DLD1 (cell line): Measurements from ENCODE around the gene R3HDM4.

ENCODE experiments used
- in situ Hi-C: cut with HindIII; loops from 2 replicates; pipeline ENCODE4 v1.10.0; 2017; ENCODE audit warnings: low sequenced_read_pairs

The R3HDM4 gene

DNA sequence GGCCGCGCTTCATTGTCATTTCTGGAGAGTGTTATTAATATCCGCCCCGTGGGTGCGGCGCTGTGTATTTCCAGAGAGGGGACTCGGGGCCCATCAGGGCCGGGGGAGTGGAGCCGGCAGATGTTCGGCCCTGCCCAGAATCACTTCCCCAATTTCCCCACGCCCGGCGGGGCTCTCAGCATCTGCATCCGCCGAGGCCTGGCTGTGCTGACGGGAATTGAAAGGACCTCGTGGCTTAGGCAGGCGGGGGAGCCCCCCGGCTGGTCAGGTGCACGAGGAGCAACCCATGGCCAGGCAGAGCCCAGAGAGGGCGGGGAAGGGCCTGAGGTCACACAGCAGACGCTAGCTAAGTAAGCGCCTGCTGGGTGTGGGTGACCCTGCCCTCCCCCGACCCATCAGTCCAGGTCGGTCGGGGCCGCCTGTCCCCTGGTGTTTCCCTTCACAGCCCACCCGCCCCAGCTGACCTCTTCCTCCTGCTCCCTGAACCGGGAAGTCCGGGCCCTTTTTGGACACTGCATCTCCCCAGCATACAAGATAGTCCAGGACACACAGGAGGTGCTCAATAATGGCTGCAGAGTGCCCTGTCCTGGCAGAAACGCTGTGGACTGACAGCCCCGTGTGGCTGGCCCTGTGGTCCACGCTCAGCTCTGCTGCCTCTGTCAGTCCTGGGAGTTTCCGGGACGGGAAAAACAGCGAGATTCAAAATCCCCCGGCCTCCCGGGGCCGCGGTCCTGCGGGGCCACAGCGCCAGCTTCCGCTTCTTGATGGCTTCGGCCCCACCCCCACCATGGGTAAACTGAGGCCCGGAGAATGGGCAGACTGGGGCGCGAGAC lies 34.9 kb upstream of the R3HDM4 start:
- in situ Hi-C loops = no loop called here

- in situ Hi-C loops = no loop called here
Observed at GRCh38 chr19:947090-947706, 34.2 kb upstream of the R3HDM4 start.

- in situ Hi-C loops = no loop called here
Observed at GRCh38 chr19:945401-946252, 32.6 kb upstream of the R3HDM4 start.

GRCh38 chr19:944663-945241 lies 31.7 kb upstream of the R3HDM4 start:
- in situ Hi-C loops = no loop called here

GRCh38 chr19:944171-944567 lies 31.1 kb upstream of the R3HDM4 start:
- in situ Hi-C loops = no loop called here

DNA sequence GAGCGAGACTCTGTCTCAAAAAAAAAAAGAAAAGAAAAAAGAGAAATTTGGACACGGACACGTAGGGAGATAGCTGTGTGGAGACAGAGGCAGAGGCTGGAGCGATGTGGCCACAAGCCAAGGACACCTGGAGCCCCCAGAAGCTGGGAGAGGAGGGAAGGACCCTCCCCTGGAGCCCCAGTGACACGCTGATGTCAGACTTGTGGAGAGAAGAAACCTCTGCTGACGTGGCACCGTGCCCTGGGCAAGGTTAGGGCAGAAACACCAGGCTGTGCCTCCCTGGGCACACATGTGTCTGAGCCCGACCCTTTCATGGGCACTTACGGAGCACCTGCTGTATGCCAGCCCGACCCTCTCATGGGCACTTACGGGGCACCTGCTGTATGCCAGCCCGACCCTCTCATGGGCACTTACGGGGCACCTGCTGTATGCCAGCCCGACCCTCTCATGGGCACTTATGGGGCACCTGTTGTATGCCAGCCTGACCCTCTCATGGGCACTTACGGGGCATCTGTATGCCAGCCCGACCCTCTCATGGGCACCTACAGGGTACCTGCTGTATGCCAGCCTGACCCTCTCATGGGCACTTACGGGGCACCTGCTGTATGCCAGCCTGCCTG lies 30.6 kb upstream of the R3HDM4 start:
- in situ Hi-C loops = no loop called here

- in situ Hi-C loops = no loop called here
Observed at GRCh38 chr19:942133-942645, 29.2 kb upstream of the R3HDM4 start.

DNA sequence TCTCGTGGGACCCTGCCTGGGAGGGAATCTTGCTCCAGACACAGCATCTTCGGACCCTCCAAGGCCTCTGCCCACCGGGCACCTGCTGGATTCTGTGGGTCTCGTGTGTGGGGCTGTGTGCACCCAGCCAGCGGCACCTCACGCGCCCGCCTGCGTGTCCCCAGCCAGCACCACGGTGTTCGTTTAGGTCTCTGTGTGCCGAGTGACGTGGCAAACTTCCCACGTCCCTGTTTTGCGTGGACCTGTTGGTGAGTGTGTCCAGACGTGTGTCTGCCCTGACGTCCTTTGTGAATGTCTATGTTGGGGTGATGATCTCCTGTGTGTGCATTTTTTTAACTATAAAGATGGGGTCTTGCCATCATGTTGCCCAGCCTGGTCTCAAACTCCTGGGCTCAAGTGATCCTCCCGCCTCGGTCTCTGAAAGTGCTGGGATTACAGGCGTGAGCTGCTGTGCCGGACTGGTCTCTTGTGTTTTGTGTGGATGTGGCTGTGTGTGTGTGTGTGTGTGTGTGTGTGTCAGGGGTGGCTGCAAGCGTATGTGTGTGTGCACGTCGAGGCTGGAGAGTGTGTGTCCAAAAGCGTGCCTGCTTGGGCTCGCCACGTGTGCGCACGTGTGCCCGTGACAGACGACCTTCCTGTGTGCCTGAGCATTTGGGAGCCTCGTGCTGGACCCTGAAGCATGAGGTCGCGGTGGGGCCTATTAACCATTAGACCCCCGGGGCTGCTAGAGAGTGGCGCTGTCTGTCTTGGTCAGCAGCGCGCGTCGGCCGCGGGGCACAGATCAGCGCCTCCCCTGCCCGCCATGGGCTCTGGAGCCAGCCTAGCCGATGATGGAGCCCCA lies 28.5 kb upstream of the R3HDM4 start:
- in situ Hi-C loops = no loop called here

DNA sequence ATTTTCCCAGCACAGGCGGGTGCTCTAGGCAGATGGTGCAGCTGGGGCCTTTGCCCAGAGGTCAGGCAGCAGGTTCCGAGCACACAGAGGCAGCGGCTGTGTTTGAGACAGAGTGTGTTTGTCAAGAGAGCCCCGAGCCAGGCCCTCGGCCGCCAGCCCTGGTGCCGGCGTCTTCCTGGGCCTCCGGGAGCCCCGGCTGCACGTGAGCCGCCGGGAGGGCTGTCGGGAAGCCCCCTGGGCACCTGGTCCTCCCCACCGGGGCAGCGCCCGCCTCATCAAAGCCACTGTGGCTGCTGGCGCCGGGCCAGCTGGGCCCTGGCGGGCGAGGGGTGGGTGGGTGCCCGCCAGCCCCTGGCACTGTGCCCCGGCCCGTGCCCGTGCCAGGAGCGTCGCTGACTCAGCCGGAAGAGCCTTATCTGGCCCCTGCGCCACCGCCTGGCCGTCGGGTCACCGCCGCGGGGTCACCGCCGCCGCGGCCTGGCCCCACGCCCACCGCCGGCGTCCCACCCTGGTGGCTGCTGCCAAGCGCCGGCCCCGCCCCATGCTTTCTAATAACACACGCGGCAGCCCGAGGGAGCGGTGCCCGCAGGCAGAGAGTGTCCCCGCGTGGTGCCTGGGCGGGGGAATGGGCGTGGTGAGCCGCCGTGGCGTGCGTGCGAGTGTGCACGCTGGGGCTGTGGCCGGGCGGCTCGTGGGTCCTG lies 27.7 kb upstream of the R3HDM4 start:
- in situ Hi-C loops = no loop called here

DNA sequence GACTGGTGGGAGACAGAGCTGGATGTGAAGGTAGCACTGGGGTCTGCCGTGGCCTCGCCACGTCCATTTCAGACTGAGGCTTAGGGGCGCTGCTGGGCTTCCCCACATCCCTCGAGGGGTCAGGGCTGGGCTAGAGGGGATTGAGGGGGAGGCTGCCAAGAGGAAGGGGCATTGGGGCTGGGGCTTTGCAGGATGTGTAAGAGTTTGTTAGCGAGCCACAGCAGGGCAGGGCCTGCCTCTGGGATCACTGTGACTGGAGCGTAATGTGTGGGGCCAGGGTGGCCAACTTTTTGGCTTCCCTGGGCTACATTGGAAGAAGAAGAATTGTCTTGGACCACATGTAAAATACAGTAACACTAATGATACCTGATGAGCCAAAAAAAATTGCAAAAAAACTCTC lies 26.9 kb upstream of the R3HDM4 start:
- in situ Hi-C loops = no loop called here

GRCh38 chr19:939439-939838 lies 26.4 kb upstream of the R3HDM4 start:
- in situ Hi-C loops = no loop called here

- in situ Hi-C loops = no loop called here
Observed at GRCh38 chr19:938233-938923, 25.4 kb upstream of the R3HDM4 start.

- in situ Hi-C loops = no loop called here
Observed at GRCh38 chr19:937259-937694, 24.3 kb upstream of the R3HDM4 start.

- in situ Hi-C loops = no loop called here
Observed at GRCh38 chr19:936175-936546, 23.1 kb upstream of the R3HDM4 start.

DNA sequence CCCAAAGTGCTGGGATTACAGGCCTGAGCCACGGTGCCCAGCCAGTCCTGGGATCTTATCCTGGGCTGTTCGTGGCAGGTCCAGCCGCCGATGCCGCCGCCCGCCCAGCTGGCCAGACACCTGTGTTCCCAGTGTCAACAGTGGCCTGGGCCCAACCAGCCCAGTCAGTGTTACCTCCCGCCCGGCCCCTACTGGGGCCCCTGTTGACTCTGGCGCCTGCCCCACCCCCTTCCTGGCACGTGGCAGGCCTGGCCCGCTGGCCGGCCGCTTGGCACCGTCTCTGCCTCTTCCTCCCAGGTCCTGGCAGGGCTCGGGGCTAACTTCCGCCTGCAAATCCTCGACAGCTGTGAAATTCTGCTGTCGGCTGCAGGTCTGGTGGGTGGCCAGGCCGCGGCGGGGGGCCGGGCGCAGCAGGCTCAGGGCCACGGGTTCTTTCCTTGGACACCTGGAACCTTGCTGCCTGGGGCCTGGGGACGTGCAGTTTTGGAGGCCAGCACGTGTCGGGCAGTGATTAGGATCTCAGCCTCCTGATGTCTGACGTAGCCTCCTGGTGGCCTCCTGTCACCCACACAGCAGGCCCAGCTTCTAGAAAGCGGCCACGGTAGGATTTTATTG lies 22.0 kb upstream of the R3HDM4 start:
- in situ Hi-C loops = no loop called here

GRCh38 chr19:934197-934840 lies 21.3 kb upstream of the R3HDM4 start:
- in situ Hi-C loops = no loop called here

- in situ Hi-C loops = no loop called here
Observed at GRCh38 chr19:933553-933882, 20.5 kb upstream of the R3HDM4 start.
